AG04450 (cell line): ENCODE data around the gene ARHGAP24. TPM values are rescaled to one million over a fixed set of nuclear protein-coding genes. Genes with fewer than 3 reads are reported as not detected.
"Not testable (repeated sequence)": the region's sequence is repeated elsewhere in the genome, so short reads cannot be mapped to it uniquely, and the experiment has no call there.

Source experiments
- CTCF ChIA-PET: fragments of 300-600, 350-600 bp; formaldehyde crosslinking; extraction: SDS; loops from one replicate; lab custom pipeline; 2022; ENCODE audit warnings: antibody characterized with exemption, inconsistent platforms; lab: Charles Lee
- POLR2A ChIA-PET: fragments of 350-600 bp; formaldehyde crosslinking; extraction: SDS; loops from one replicate; lab custom pipeline; 2021; ENCODE audit warnings: antibody characterized with exemption, inconsistent platforms; lab: Yijun Ruan, JAX
- DNase-seq: peaks from one replicate; pipeline ENCODE4 v3.0.0-alpha.2; 2011; ENCODE audit warnings: low read depth, low spot score
- H3K27ac ChIP-seq: one replicate; pipeline ENCODE4 v1.5.1; 2012; ENCODE audit warnings: low read depth, low read length, control low read depth
- H3K27me3 ChIP-seq: one replicate; pipeline ENCODE4 v1.6.0; 2012; ENCODE audit warnings: low read length; ENCODE audit not compliant: control insufficient read depth, insufficient read depth
- H3K4me3 ChIP-seq: 2 replicates; pipeline ENCODE4 v1.5.1; 2011; ENCODE audit warnings: mild to moderate bottlenecking, low read depth, low read length, control low read depth
- H3K9me3 ChIP-seq: 2 replicates; pipeline ENCODE4 v1.5.1; 2012; ENCODE audit warnings: low read length; ENCODE audit not compliant: control insufficient read depth, insufficient read depth
- CTCF ChIP-seq: IDR thresholded peaks from 2 replicates; pipeline ENCODE4 v1.5.1; 2011; ENCODE audit warnings: low read depth, low read length, control low read depth, inconsistent platforms
- polyA plus RNA-seq: library from polyadenylated mRNA; depleted of rRNA; stranded (reverse); fragments of >200 nt; gene quantifications from 2 replicates; pipeline ENCODE4 v1.2.3, GENCODE V29; 2011

ARHGAP24 gene
- polyA plus RNA-seq, 1 experiment = 16.8 TPM

GRCh38 chr4:85905761-85906160 lies 430.8 kb downstream of the ARHGAP24 start:
- Histone ChIP-seq H3K4me3 (no peak overlapping the region), H3K27me3 (no peaks in the 10 kb centered on the region), H3K9me3 (no peaks in the 10 kb centered on the region; the same call in 1 of the 2 replicates), H3K27ac (no peak overlapping the region)
- no peak for TF ChIP-seq CTCF
- DNase-seq = no peak
- POLR2A ChIA-PET = no interaction called here
- CTCF ChIA-PET = interaction anchor here (1.1 to 1.9 kb wide), 2 partner anchors 63 to 109 kb away, joined by 3 to 7 read pairs; no protein-coding TSS in a partner anchor

GRCh38 chr4:85907001-85907400 lies 432.1 kb downstream of the ARHGAP24 start:
- H3K9me3 ChIP-seq = no peaks in the 10 kb centered on the region; the same call in 1 of the 2 replicates
- CTCF ChIA-PET = interaction anchor here (1.9 kb wide), 1 partner anchor 111 kb away, joined by 7 read pairs; no protein-coding TSS in a partner anchor
- DNase-seq = no peak
- no peak for TF ChIP-seq CTCF
- no peaks in the 10 kb centered on the region for H3K27me3 ChIP-seq
- no peak overlapping the region for H3K27ac ChIP-seq
- POLR2A ChIA-PET = no interaction called here
- H3K4me3 ChIP-seq = no peak overlapping the region

- TF ChIP-seq CTCF = no peak
- DNase-seq = no peak
- CTCF ChIA-PET = interaction anchor here (1.7 kb wide), 1 partner anchor 18 kb away, joined by 3 read pairs; no protein-coding TSS in a partner anchor
- no peak overlapping the region for H3K27ac ChIP-seq
- no peaks in the 10 kb centered on the region; the same call in 1 of the 2 replicates for H3K9me3 ChIP-seq
- no peaks in the 10 kb centered on the region for H3K27me3 ChIP-seq
- no peak overlapping the region for H3K4me3 ChIP-seq
- POLR2A ChIA-PET = no interaction called here
These were observed 434.9 kb downstream of the ARHGAP24 start for GRCh38 chr4:85909851-85910250.

GRCh38 chr4:85910985-85911384 lies 436.0 kb downstream of the ARHGAP24 start:
- no peaks in the 10 kb centered on the region; the same call in 1 of the 2 replicates for H3K9me3 ChIP-seq
- H3K27me3 ChIP-seq = no peaks in the 10 kb centered on the region
- ChIA-PET CTCF (interaction anchor here (1.7 kb wide), 1 partner anchor 17 kb away, joined by 3 read pairs; no protein-coding TSS in a partner anchor), POLR2A (no interaction called here)
- TF ChIP-seq CTCF = no peak
- no peak for DNase-seq
- H3K27ac ChIP-seq = no peak overlapping the region
- no peak overlapping the region for H3K4me3 ChIP-seq

GRCh38 chr4:85913931-85914694 lies 439.2 kb downstream of the ARHGAP24 start:
- POLR2A ChIA-PET = no interaction called here
- H3K27me3 ChIP-seq = no peaks in the 10 kb centered on the region
- TF ChIP-seq CTCF = no peak
- CTCF ChIA-PET = no interaction called here
- H3K27ac ChIP-seq = no peak overlapping the region
- DNase-seq = no peak
- H3K4me3 ChIP-seq = no peak overlapping the region
- no peaks in the 10 kb centered on the region; the same call in 1 of the 2 replicates for H3K9me3 ChIP-seq

- H3K27ac ChIP-seq, DNase-seq, CTCF ChIA-PET, POLR2A ChIA-PET, H3K27me3 ChIP-seq, H3K9me3 ChIP-seq, H3K4me3 ChIP-seq: not testable (repeated sequence)
These were observed 440.6 kb downstream of the ARHGAP24 start for GRCh38 chr4:85915570-85915969.
